ENCODE data around the gene PLPPR4. TPM values are rescaled to one million over a fixed set of nuclear protein-coding genes. Genes with fewer than 3 reads are reported as not detected.
"Not testable (repeated sequence)": the region's sequence is repeated elsewhere in the genome, so short reads cannot be mapped to it uniquely, and the experiment has no call there.

The PLPPR4 gene
- total RNA-seq, 1 donor from 2014 or later = 211 TPM

DNA sequence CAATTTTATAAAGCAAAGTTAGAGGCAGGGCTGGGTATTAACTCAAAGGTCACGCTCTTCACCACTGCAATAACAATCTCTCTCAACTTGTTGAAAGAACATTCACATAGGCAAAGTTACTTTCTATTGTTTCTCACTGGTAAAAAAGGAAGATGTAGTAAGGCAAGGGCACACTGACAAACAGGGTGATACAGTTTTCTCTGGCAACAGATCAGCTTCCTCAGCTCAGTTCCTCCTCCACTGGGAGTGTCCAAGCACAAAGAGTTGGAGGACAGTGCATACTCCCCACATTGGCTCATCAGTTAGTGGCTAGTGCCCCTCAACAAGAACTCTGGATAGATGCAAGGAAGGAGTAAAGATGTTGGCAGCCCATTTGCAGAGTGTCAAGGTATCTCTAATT, 3.7 kb downstream of the PLPPR4 start:
- no peak for DNase-seq

DNA sequence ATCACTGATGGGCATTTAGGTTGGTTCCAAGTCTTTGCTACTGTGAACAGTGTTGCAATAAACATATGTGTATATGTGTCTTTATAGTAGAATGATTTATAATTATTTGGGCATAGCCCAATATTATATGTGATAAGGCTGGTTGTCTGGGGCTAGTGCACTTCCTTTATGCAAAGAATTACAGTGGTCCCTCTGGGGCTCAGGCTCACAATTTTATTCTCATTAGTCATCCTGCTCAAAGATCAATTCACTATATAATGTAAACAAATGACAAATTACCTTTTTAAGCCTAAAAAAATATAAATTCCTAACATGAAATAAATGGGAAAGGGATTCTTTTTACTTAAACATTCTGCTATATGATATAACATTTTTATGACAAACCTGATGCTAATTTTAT, 5.0 kb downstream of the PLPPR4 start:
- DNase-seq = no peak

DNA sequence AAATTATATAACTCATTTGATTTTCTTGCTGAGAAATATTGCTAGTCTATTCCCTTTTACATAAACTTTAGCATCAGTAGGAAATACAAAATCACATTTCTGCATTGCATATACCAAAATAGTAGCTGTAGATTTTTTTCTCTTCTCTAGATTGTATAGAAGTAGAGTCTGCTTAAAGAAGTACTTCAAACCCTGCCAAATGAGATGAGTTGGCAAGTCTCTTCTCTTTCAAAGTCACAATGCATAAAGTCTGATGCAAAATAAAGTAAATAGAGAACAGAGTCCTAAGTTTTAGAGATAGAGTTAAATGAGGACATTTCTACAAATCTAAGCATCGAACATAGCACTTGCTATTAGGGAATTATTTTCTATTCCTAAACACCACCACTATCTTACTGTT, 6.4 kb downstream of the PLPPR4 start:
- no peak for DNase-seq

DNA sequence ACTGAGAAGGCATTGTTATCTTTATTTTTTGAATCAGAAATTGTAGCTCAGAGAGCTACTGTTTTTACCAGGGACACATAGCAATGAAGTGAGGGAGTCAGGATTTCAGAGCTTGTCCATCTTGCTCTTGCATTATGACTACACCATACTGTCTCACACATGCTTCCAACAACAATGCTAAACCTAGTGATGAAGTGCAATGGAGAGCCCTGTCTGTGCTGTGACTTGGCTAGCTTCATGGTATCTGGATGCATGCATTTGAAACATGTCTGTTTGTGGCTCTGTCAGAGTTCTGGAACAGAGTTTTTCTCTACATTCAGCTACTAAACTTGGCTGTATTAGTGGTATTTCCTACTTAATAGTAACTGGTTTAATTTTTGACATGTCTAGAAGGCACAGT, 7.0 kb downstream of the PLPPR4 start:
- DNase-seq = no peak

DNA sequence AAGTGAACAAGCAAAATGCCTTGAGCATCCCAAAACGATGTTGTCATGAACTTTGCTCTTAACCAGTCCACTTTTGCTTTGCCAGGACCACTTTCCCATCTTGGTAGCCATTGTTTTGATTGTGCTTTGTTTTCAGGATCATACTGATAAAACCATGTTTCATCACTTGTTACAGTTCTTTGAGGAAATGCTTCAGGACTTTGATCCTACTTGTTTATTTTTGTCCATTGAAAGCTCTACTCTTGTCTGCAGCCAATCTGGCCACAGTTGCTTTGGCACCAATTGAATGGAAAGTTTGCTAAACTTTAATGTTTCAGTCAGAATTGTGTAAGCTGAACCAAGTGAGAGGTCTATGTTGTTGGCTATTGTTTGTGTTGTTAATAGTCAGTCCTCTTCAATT, 12.8 kb downstream of the PLPPR4 start:
- DNase-seq = no peak

DNA sequence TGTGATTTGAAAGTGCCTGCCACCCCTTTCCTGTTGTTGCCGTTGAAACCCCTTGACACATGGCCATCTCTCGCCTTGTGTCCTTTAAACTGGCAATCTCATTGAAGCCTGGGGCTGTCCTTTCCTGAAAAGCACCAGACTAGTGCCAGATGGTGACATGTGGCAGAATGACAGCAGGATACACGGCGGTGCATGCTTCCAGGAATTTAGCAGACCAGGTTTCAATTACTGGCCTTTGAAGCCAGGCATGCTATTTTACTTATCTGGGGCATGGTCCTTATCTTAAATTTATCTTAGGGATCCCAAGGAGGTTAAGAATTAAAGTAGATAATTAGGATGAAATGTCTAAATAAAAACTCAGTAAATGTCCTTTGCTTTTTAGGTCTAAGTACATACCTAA, 15.2 kb downstream of the PLPPR4 start:
- DNase-seq = no peak

DNA sequence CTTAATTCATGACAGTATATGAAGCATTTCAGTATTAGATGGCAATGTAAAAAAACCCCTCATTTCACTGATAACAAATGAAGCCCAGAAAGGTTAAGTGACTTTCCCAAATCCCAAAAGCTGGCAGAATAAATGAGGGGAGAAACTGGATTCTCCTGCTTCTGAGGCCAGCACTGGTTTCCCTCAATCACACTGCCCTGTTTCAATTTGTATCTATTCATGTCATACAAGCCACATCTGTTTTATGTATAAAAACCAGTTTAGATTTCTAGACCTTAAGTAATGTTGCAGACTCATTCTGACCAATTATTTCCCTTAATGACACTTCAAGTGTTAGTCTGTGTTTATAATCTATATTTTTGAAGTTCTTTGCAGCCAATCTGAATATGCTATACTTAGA, 16.8 kb downstream of the PLPPR4 start:
- no peak for DNase-seq

DNA sequence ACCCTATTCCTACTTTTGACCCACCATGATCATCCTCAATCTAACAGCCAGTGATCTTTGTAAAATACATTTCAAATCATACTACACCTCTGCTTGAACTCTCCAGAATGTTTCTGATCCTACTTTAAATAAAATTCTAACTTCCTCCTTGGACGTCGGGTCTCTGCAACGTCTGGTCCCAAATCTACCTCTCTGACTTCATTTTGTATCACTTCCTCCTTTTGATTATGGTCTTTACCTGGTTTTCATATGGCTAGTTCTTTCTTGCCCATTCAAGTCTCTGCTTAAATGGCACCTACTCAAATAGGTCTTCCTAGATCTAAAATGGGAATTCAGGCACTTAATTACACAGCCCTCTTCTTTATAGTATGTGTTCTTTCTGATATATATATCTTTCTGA, 18.2 kb downstream of the PLPPR4 start:
- no peak for DNase-seq

DNA sequence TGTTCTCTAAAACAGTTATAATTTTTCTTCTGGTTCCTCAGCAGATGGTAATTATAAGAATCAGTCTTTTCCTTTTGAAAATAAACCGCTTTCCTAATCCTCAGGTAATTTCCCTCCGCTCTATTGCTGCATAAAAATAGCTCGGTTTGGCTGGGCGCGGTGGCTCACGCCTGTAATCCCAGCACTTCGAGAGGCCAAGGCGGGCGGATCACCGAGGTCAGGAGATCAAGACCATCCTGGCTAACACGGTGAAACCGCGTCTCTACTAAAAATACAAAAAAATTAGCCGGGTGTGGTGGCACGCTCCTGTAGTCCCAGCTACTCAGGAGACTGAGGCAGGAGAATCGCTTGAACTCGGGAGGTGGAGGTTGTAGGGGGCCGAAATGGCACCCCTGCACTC, 19.2 kb downstream of the PLPPR4 start:
- DNase-seq = not testable (repeated sequence)

DNA sequence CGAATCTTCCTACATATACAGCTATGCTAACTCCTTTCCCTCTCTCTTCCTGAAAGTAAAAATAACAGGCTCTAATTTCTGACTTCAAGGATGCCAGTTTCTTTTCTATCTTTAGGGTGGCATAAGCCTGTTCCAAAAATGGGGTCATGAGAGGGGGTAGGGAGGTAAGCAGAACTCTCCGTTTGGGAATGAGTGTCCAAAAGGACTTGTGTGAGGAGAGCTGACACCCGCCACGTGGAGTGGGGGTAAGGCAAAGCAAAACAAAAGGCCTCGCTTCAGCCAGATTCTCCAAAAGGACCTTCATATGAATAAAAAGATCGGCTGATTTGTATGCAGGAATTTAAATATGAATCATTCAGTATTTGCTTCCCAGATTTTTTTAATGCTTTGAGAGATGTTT, 28.6 kb downstream of the PLPPR4 start:
- no peak for DNase-seq

DNA sequence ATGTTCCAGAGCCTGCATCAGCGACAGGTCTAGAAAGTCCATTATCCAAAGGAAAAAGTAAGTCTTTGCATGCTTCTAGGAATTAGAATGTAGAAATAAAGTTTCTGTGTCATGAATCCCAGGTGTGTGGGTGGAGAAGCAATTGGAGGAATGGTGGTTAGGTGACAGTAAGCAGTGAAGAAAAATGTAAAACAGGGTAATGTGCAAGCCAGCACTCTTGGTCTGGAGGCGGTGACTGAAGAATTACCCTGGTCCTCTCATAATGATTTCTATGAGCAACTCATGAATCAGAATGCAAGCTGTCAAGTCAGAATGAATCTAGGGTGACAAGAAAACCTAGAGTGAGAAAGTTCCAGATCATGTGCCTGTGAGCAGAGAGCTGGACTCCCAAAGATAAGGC, 33.6 kb downstream of the PLPPR4 start:
- no peak for DNase-seq

DNA sequence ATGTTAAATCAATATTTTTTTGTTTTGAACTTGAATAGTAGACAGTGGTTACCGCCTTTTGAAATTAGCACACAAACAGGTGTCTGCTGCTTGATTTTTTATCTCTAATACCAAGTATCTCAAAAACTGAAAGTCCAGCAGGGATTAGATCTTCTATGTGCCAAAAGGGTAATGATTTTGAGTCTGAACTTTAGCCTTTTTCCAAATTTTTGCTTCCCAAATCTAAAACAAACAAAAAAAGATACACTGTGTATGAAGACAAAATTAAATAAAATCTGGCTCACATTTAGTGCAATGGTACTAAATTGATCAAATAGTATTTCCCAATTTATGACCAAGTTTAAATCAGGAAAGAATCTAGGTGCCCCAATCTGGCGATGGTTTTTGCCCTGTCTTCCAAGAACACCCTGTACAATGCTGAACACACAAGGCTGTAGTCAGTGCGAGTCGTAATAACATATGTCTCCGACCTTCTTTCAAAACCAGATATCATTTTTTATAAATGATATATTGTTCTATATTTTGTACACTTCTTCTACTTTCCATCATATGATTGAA, 40.5 kb downstream of the PLPPR4 start:
- no peak for DNase-seq

DNA sequence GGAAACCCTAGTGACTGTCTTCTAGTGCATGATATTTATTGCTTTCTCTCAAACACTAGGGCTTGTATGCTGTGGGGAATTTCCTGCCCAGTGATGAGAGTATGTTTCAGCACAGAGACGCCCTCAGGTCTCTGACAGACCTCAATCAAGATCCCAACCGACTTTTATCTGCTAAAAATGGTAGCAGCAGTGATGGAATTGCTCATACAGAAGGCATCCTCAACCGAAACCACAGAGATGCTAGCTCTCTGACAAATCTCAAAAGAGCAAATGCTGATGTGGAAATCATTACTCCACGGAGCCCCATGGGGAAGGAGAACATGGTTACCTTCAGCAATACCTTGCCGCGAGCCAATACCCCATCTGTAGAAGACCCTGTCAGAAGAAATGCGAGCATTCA, 41.3 kb downstream of the PLPPR4 start:
- no peak for DNase-seq

DNA sequence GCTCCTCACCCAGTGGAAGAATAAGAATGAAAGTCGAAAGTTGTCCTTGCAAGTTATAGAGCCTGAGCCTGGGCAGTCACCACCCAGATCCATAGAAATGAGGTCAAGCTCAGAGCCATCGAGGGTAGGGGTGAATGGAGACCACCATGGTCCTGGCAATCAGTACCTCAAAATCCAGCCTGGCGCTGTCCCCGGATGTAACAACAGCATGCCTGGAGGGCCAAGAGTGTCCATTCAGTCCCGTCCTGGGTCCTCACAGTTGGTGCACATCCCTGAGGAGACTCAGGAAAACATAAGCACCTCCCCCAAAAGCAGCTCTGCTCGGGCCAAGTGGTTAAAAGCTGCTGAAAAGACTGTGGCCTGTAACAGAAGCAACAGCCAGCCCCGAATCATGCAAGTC, 41.8 kb downstream of the PLPPR4 start:
- DNase-seq = no peak

DNA sequence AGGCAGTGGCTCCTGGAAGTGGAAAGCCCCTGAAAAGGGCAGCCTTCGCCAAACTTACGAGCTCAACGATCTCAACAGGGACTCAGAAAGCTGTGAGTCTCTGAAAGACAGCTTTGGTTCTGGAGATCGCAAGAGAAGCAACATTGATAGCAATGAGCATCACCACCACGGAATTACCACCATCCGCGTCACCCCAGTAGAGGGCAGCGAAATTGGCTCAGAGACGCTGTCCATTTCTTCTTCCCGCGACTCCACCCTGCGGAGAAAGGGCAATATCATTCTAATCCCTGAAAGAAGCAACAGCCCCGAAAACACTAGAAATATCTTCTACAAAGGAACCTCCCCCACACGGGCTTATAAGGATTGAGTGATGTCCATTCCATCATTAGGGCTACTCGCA, 42.4 kb downstream of the PLPPR4 start:
- no peak for DNase-seq

DNA sequence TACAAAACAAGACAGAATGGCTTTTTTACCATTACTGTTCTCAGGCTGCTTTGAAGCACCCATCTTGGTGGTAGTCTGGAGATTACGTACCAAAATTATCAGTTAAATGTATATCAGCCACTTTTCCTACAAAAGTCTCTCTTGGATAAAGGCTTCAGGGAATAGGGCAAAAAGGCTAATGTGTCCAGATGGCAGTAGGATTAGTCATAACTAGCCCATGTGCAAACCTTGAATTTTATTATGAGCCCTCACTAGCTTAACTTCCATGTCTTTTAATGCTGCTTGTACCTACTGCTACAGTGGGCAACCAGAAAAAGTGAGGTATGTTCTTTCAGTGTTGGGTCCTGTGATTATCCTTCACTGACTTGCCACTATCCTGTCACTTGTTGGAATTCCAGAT, 51.0 kb downstream of the PLPPR4 start:
- DNase-seq = no peak

DNA sequence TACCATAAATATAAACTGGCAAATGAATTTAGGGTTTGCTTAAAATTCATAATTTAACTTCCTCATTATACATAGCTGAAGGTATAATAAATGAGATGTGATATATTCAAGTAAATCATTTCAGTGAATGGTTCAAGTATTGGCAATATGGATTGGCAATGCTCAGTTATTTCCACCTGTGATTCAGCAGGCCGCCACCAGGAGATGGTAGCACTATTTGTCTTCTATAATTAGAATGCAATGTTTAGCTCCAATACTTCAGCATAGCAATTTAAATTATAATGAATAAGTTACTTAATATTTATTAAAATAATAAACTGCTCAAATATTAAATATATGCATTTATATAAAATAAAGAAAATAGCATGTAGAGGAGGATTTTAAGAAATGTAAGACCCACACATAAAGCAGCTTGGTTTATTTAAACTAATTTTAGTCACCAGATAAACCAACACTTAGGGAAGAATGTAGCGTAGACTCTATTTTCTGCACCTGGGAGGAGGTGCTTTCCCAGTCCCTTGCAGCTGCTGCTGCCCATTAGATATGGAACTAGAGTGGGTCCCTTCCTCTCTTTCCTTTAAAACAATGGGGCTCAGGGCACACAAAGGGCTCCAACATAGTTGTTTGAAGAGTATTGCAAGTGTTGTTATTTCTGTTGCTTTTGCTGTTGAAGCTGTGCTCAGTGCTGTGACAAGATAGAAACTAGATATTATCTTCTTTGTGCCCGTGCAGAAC, 62.1 kb downstream of the PLPPR4 start:
- no peak for DNase-seq

DNA sequence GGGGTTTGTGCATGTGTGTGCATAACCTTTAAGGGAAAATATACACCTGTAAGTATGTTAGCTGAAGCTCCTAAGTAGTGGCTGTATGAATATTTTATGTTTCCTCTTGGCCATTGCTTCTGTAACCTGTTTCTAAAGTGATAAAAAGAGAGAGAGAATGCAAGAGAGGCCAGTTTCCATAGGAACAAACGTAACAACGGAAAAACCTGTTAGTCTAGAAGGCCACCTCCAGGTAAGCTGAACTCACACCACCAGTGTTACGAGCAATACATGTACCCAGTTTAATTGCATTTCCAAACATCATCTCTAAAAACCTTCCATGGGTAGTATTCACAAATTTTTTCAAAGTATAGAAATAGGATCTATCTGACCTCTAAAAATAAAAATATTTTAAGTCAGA, 63.1 kb downstream of the PLPPR4 start:
- no peak for DNase-seq

DNA sequence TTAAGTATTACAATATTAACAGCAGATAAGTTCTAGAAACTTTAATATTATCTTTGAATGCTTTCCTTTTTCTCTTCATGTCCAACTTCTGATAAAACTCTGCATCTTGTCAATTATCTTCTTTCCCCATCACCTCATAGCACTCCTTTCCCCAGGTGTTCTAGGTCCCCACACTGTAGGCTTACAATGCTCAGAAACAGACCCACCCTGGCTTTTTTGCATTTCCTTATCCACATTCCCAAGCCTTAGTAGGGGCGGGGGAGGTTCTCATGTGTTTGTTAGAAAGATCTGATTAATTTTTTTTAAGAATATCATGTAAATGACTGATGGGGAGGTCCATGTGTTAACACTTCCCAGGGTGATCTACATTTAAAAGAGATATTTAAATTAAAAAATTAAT, 63.9 kb downstream of the PLPPR4 start:
- no peak for DNase-seq

DNA sequence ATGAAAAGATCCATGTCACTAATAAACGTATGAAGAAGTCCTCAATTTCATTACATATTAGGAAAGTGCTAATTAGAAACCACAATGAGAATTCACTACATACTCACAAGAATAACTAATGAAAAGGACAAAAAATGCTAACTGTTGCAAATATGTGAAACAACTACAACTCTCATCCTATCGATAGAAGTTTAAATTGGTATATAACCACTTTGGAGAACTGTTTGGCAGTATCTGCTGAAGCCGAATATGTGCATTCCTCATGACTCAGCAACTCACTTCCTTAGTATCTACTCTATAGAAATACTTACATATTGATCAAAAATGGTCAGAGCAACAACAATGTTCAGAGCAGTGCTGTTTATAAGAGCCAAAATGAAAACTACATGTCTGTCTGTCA, 66.8 kb downstream of the PLPPR4 start:
- no peak for DNase-seq

DNA sequence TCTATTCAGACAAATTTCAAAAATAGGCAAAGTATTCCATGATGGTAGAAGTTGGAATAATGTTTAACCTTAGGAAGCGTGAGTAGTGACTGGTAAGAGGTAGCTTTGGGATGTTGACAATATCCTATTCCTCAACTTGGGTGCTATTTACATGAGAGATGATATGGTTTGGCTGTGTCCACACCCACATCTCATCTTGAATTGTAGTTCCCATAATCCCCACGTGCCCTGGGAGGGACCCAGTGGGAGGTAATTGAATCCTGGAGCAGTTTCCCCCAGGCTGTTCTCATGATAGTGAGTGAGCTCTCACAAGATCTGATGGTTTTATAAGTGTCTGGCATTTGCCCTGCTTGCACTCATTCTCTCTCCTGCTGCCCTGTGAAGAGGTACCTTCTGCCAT, 67.3 kb downstream of the PLPPR4 start:
- DNase-seq = no peak

DNA sequence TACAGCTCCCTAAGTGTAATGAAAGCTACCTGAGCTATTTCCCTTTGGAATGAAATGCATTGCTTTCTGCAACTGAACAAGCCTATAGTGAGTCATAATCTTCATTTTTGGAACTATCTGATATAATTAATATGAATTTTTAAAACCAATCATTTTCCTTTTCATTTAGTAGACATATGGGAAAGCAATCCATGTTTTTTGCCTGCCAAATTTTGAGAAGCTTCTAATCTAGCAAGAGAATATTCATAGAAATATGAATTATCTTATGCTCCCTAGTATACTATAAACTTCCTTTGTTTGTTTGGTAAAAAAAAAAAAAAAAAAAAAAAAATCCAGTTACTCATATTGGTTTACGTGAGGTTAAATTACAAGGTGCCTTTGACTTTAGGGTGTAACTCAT, 68.3 kb downstream of the PLPPR4 start:
- no peak for DNase-seq

DNA sequence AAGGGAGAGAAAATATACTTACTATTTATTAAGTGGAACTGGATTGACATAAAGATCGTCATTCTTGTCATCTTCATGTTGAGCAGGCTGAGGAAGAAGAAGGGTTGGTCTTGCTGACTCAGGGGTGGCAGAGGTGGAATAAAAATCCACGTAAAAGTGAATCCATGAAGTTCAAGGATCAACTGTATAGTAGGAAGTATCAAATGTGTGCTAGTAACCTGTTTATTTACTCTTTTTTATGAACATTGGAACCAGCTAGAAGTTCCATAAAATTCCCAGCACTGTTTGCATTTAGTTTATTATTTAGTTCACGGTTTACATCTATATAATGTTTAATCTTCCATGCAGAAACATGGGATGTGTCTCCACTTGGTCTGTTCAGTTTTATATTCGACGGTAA, 70.7 kb downstream of the PLPPR4 start:
- no peak for DNase-seq

DNA sequence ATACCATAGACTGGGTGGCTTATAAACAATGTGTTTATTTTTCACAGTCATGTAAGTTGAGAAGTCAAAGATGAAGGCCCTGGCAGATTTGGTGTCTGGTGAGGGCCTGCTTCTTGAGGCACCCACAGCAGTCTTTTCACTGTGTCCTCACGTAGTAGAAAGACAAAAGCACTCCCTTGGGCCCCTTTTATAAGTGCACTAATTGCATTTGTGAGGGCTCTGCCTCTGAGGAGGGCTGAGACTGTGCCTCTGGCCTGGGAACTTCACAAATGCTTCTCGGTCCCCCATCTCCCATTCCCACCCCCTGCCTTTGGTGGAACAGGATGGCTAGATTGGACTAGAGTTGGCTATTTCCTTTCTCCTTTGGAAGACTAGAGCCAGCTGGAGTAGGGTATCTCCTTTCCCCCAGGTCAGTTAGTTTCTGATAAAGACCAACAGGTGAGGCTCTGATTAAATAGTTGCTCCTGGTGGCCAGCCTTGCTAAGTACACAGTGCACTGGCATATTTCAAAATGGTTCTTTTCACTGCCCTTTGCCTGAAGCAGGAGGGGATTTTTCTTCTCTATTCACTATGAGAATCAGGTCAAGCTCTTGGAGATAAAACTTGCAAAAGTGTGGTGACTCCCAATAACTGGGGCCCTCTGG, 82.9 kb downstream of the PLPPR4 start:
- no peak for DNase-seq
